Measurements from ENCODE around the gene MRPL36.
"Not testable (repeated sequence)": the region's sequence is repeated elsewhere in the genome, so short reads cannot be mapped to it uniquely, and the experiment has no call there.

MRPL36 gene

GRCh38 chr5:1815071-1815786, 15.6 kb upstream of the MRPL36 start:
- DNase-seq (ENCODE audit: low spot score), result no peak

GRCh38 chr5:1814183-1815020, 14.8 kb upstream of the MRPL36 start:
- DNase-seq (ENCODE audit: low spot score), result no peak

GRCh38 chr5:1810581-1811101, 11.0 kb upstream of the MRPL36 start:
- no peak for DNase-seq (ENCODE audit: low spot score)

- DNase-seq (ENCODE audit: low spot score), result no peak
Measured at GRCh38 chr5:1809416-1810035, 9.9 kb upstream of the MRPL36 start.

GRCh38 chr5:1808439-1808838, 8.8 kb upstream of the MRPL36 start:
- DNase-seq (ENCODE audit: low spot score), result no peak

GRCh38 chr5:1807451-1808185, 8.0 kb upstream of the MRPL36 start:
- no peak for DNase-seq (ENCODE audit: low spot score)

GRCh38 chr5:1806974-1807373, 7.3 kb upstream of the MRPL36 start:
- DNase-seq (ENCODE audit: low spot score), result no peak

GRCh38 chr5:1806199-1806598, 6.6 kb upstream of the MRPL36 start:
- DNase-seq (ENCODE audit: low spot score), result no peak

GRCh38 chr5:1805736-1806135, 6.1 kb upstream of the MRPL36 start:
- no peak for DNase-seq (ENCODE audit: low spot score)

- DNase-seq (ENCODE audit: low spot score), result no peak
Measured at GRCh38 chr5:1805326-1805725, 5.7 kb upstream of the MRPL36 start.

GRCh38 chr5:1804001-1804690, 4.5 kb upstream of the MRPL36 start:
- no peak for DNase-seq (ENCODE audit: low spot score)

GRCh38 chr5:1803192-1803591, 3.6 kb upstream of the MRPL36 start:
- DNase-seq (ENCODE audit: low spot score), result no peak

- DNase-seq (ENCODE audit: low spot score), result no peak
Measured at GRCh38 chr5:1801967-1802295, 2.3 kb upstream of the MRPL36 start.

- DNase-seq (ENCODE audit: low spot score), result peak; percentile 87
Measured at GRCh38 chr5:1801222-1801966, 1.8 kb upstream of the MRPL36 start, which contains the start of gene NDUFS6. Gene NDUFS6, plus strand, starts transcription at chr5:1801407. Its CDS starts 11 bp downstream, at chr5:1801418.

GRCh38 chr5:1800472-1801221, 1.0 kb upstream of the MRPL36 start:
- peak; percentile 51 for DNase-seq (ENCODE audit: low spot score)

- no peak for DNase-seq (ENCODE audit: low spot score)
Measured at GRCh38 chr5:1799110-1799601, 481 bp downstream of the MRPL36 start.

GRCh38 chr5:1798589-1798988, 1.0 kb downstream of the MRPL36 start:
- DNase-seq (ENCODE audit: low spot score), result not testable (repeated sequence)

- DNase-seq (ENCODE audit: low spot score), result no peak
Measured at GRCh38 chr5:1797855-1798254, 1.8 kb downstream of the MRPL36 start.

- DNase-seq (ENCODE audit: low spot score), result no peak
Measured at GRCh38 chr5:1797103-1797800, 2.4 kb downstream of the MRPL36 start.

Measured in putamen (tissue), 1 donor.